GM21737 (cell line): ENCODE measurements around the gene MYRFL.
A peak's percentile ranks its signal among the peaks of the same experiment; 100 is the strongest.

Source experiments
- ATAC-seq: cut with Tn5 transposase; IDR thresholded peaks from one replicate; pipeline ENCODE4 v1.9.1; 2021; ENCODE audit warnings: mild to moderate bottlenecking, moderate library complexity; ENCODE audit not compliant: unreplicated experiment

Gene MYRFL

DNA sequence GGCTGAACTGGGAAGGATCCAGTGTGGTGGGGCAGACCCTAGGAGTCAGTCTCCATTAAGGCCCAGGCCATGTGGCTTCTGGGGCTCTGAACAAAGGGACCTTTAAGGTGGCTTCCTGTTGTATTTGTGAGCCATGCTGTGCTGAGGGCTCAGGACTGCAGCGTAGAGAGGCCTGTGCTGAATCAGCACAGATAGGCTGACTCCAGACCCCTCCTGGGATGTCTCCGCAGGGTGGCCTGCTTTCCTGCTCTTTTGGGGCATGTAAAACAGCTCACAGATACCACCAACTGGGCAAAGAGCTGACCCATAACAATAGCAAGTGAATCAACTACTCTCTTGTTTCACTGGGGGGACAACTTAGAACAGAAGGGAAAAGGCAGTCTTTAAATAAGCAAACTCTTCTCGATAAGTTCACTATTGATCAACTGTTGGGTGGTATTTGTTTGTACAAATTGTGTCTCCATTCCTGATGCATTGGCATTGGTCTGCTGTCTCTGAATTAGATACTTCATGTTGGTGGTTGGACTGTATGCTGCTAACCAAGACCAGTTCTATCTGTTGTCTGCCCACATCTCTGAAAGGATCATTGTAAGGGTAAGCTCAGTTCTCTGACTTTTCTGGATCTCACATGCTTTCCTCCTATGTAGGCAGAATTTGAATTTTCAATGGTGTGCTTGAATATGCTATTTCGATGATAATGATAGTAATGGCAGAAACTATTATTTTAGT lies 71.8 kb downstream of the MYRFL start:
- ATAC-seq = no peak

- no peak for ATAC-seq
Measured at GRCh38 chr12:69897744-69898143, 72.7 kb downstream of the MYRFL start.

- no peak for ATAC-seq
Measured at GRCh38 chr12:69898236-69898635, 73.2 kb downstream of the MYRFL start.

- ATAC-seq = peak; percentile 71
Measured at GRCh38 chr12:69900720-69901131, 75.7 kb downstream of the MYRFL start.

GRCh38 chr12:69901221-69901905 lies 76.3 kb downstream of the MYRFL start:
- no peak for ATAC-seq

GRCh38 chr12:69903548-69903947 lies 78.5 kb downstream of the MYRFL start:
- no peak for ATAC-seq

DNA sequence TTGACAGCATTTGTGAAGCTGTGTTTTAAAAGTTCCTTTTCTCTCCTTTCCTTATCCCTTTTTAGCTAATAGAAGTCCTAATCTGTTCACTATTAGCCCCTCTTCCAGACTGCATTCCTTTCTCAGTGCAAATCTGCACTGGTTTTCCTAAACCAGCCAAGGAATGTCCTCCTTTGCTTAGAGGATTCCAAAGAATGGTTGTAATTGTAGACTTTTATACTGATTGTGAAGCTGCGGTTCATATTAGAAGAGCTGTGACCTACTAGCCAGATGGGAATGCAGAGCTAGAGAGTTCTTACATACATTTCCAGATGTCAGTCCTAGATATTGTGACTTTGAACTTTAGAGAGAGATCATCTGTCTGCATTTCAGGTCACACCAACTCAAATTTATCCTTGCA lies 79.8 kb downstream of the MYRFL start:
- no peak for ATAC-seq

- no peak for ATAC-seq
Measured at GRCh38 chr12:69905801-69906200, 80.8 kb downstream of the MYRFL start.

GRCh38 chr12:69906411-69907216 lies 81.6 kb downstream of the MYRFL start:
- ATAC-seq = peak; percentile 90

- ATAC-seq = no peak
Measured at GRCh38 chr12:69908203-69908602, 83.2 kb downstream of the MYRFL start.

- no peak for ATAC-seq
Measured at GRCh38 chr12:69910694-69911093, 85.7 kb downstream of the MYRFL start.

DNA sequence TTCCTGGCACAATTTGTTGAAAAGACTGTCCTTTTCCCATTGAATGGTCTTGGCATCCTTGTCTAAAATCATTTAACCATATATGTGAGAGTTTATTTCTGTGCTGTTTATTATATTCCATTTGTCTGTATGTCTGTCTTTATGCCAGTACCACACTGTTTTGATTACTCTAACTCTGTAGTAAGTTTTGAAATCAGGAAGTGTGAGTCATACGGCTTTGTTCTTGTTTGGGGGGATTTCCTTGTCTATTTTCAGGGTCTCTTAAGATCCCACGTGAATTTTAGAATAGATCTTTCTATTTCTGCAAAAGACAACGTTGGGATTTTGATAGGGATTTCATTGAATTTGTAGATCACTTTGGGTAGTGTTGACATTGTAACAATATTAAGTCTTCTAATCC lies 88.5 kb downstream of the MYRFL start:
- no peak for ATAC-seq

DNA sequence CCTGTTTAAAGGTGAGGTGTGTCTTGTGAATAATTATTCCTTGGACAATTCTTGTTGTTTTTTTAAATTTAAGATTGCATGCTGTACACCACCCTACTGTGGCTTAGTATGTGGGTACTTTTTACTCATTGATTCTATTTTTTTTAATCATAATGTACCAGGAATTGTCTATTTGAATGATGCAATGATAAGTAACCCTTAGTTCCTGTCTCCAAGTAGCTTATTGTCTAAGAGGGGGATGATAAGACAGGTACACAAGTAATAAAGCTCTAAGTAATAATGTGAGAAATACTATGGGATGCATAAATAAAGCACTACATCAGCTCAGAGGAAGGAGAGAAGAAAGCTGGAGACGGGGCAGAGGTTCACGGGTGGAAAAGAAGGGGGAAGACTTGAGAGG lies 90.9 kb downstream of the MYRFL start:
- ATAC-seq = no peak

DNA sequence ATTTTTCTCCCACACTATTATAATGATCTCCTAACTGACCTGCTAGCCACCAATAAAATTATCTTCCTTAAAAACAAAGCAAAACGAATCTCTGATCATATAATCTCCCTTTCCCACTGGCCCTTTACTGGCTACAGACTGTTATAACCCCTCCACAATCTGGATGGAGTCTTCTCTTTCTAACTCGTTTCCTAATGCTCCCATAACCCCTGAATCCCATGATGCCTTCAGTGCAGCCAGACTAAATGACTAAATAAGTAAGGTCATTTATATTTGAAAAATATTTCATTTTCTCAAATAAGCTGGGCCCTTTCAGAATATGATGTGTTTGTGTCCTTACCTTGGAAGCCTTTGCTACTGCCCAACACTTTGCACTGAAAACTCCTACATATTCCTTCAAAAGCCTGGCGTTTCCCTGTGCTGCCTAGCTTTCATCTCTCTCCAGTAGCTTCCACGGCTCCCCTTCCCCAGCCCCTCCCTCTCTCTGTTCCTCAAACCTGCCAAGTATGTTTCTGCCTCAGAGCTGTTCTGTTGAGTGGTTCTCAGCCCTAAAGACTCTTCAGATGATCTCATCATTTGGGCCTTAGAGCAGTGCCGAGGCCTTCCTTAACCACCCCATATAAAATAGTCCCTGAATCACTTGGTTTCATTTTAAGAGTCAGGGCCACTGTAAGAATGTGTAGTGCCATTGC lies 91.7 kb downstream of the MYRFL start:
- no peak for ATAC-seq

DNA sequence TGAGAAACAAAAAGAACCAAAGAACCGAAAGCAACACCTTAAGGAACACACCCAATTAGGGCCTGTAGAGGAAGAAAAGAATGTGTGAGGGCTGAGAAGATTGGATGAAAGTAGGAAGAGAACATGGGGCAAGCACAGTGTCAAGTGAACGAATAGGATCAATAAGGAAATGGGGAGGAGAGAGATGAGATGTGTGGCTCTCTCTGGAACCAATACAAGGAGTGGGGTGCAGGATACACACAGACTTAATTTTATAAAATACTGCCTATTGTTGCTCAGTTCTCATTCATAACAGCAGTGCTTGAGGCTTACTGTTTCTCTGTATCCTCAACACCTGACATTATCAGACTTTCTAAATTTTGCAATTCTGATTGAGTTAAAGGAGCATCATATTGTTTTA lies 93.3 kb downstream of the MYRFL start:
- ATAC-seq = no peak

- no peak for ATAC-seq
Measured at GRCh38 chr12:69919495-69919894, 94.5 kb downstream of the MYRFL start.

GRCh38 chr12:69921831-69922230 lies 96.8 kb downstream of the MYRFL start:
- no peak for ATAC-seq

DNA sequence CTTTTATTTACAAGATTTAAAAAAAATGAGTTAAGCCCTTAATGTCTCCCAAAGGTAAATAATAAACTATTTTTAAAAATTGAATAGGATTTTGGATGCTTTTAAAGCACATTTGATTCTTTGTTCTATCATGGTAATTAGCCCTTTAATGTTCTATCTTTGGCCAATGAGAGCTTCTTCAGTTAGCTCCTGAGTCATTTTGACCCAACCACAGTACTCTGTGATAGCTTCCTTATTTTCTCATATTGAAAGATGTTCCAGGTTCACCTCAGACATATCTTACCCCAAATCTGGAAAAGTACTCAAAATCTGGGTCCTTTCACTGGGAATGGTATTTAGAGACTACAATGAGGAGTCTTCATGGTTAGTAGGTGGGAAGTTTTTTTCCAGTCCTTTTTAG lies 98.0 kb downstream of the MYRFL start:
- ATAC-seq = no peak

GRCh38 chr12:69925291-69925690 lies 100.3 kb downstream of the MYRFL start:
- ATAC-seq = no peak

- ATAC-seq = no peak
Measured at GRCh38 chr12:69927164-69927563, 102.1 kb downstream of the MYRFL start.

- no peak for ATAC-seq
Measured at GRCh38 chr12:69929125-69929524, 104.1 kb downstream of the MYRFL start.
